ENCODE data around the gene SYNE1.

GRCh38 chr6:152078001-152078400, 559.2 kb downstream of the SYNE1 start:
- no peak for TF ChIP-seq EP300 (IDR thresholded peaks at IDR 0.05)
- no peak for TF ChIP-seq CTCF (IDR thresholded peaks at IDR 0.05)
- TF ChIP-seq POLR2A (IDR thresholded peaks at IDR 0.05): no peak

Data from ovary (tissue), 3 donors.